Liver (tissue), 9 donors: ENCODE results near the gene RASA1. TPM values are rescaled to one million over a fixed set of nuclear protein-coding genes. Genes with fewer than 3 reads are reported as not detected.

Source experiments
- DNase-seq: peaks from one replicate; pipeline ENCODE4 v3.0.0-alpha.2; 2017; ENCODE audit warnings: low spot score
- H3K27ac ChIP-seq, 2 donors: one replicate each; pipeline ENCODE4 v1.7.0; 2013; ENCODE audit warnings: inconsistent platforms in 2 of 2, low read length in 2 of 2, control low read depth in 1 of 2, low read depth in 1 of 2, mild to moderate bottlenecking in 1 of 2
- H3K27me3 ChIP-seq, 4 donors: one replicate each; pipeline versions ENCODE4 v1.6.1 to v1.7.0; 2013; ENCODE audit warnings: low read length in 3 of 4, inconsistent platforms in 1 of 4, mild to moderate bottlenecking in 1 of 4, moderate library complexity in 1 of 4; ENCODE audit not compliant: control insufficient read depth in 4 of 4, insufficient read depth in 4 of 4
- H3K36me3 ChIP-seq, 4 donors: one replicate each; pipeline versions ENCODE4 v1.6.1 to v1.7.0; 2013; ENCODE audit warnings: low read length in 3 of 4, mild to moderate bottlenecking in 3 of 4, low read depth in 1 of 4, moderate library complexity in 1 of 4; ENCODE audit not compliant: control insufficient read depth in 4 of 4, insufficient read depth in 3 of 4
- H3K4me1 ChIP-seq, 4 donors: one replicate each; pipeline versions ENCODE4 v1.6.1 to v1.7.0; 2013; ENCODE audit warnings: low read length in 3 of 4, mild to moderate bottlenecking in 3 of 4, moderate library complexity in 1 of 4; ENCODE audit not compliant: control insufficient read depth in 4 of 4, insufficient read depth in 4 of 4
- H3K4me3 ChIP-seq, 3 donors: one replicate each; pipeline versions ENCODE4 v1.6.1 to v1.7.0; 2013; ENCODE audit warnings: low read length in 3 of 3, control low read depth in 1 of 3, low read depth in 1 of 3, mild to moderate bottlenecking in 1 of 3
- H3K9ac ChIP-seq, 2 donors: one replicate each; pipeline ENCODE4 v1.7.0; 2013; ENCODE audit warnings: low read length in 2 of 2, mild to moderate bottlenecking in 2 of 2, moderate library complexity in 2 of 2, control low read depth in 1 of 2, low read depth in 1 of 2
- H3K9me3 ChIP-seq, 4 donors: one replicate each; pipeline versions ENCODE4 v1.6.1 to v1.7.0; 2013; ENCODE audit warnings: low read length in 3 of 4; ENCODE audit not compliant: control insufficient read depth in 4 of 4
- ATF3 ChIP-seq: IDR thresholded peaks from 2 replicates; pipeline ENCODE4 v1.6.1; 2016; ENCODE audit warnings: antibody characterized with exemption
- CTCF ChIP-seq: fragments of 150-350 bp; IDR thresholded peaks from 2 replicates; pipeline ENCODE4 v1.5.1; 2017; ENCODE audit warnings: improper control_type of control experiment, low read depth, low read length; ENCODE audit not compliant: missing input control
- EGR1 ChIP-seq, 2 donors: IDR thresholded peaks; 2 replicates each; pipeline ENCODE4 v1.6.1; 2016 to 2018; ENCODE audit warnings: antibody characterized with exemption in 2 of 2, low read depth in 2 of 2
- FOXA1 ChIP-seq: IDR thresholded peaks from 2 replicates; pipeline ENCODE4 v1.6.1; 2016; ENCODE audit warnings: antibody characterized with exemption
- FOXA2 ChIP-seq: IDR thresholded peaks from 2 replicates; pipeline ENCODE4 v1.6.1; 2016; ENCODE audit warnings: antibody characterized with exemption
- GABPA ChIP-seq, 2 donors: IDR thresholded peaks in 1 of 2; conservative IDR thresholded peaks in 1 of 2; 2 replicates each; pipeline ENCODE4 v1.6.1; 2016; ENCODE audit warnings: antibody characterized with exemption in 2 of 2, mild to moderate bottlenecking in 1 of 2, moderate library complexity in 1 of 2
- HNF4A ChIP-seq, 2 donors: conservative IDR thresholded peaks; 2 replicates each; pipeline ENCODE4 v1.6.1; 2016; ENCODE audit warnings: antibody characterized with exemption in 2 of 2, mild to moderate bottlenecking in 2 of 2
- HNF4G ChIP-seq: IDR thresholded peaks from 2 replicates; pipeline ENCODE4 v1.6.1; 2016; ENCODE audit warnings: antibody characterized with exemption
- JUND ChIP-seq, 2 donors: IDR thresholded peaks; 2 replicates each; pipeline ENCODE4 v1.6.1; 2016; ENCODE audit warnings: antibody characterized with exemption in 2 of 2
- NR2F2 ChIP-seq: IDR thresholded peaks from 2 replicates; pipeline ENCODE4 v1.6.1; 2016; ENCODE audit warnings: antibody characterized with exemption
- RAD21 ChIP-seq, 2 donors: IDR thresholded peaks; 2 replicates each; pipeline ENCODE4 v1.6.1; 2016; ENCODE audit warnings: antibody characterized with exemption in 2 of 2, mild to moderate bottlenecking in 2 of 2
- RXRA ChIP-seq, 2 donors: IDR thresholded peaks; 2 replicates each; pipeline ENCODE4 v1.6.1; 2017 to 2018; ENCODE audit warnings: antibody characterized with exemption in 2 of 2, mild to moderate bottlenecking in 1 of 2
- SP1 ChIP-seq: IDR thresholded peaks from 2 replicates; pipeline ENCODE4 v1.6.1; 2018; ENCODE audit warnings: antibody characterized with exemption, mild to moderate bottlenecking
- YY1 ChIP-seq: IDR thresholded peaks from 2 replicates; pipeline ENCODE4 v1.6.1; 2016; ENCODE audit warnings: antibody characterized with exemption, mild to moderate bottlenecking
- WGBS: extraction: QIAGEN DNeasy Blood & Tissue Kit; methylation state at CpG from one replicate; pipeline ENCODE4 v1.1.7; 2013; 5-methylcytosine and 5-hydroxymethylcytosine counted together
- polyA plus RNA-seq, 2 donors: library from polyadenylated mRNA; stranded (reverse) in 1 of 2; unstranded in 1 of 2; fragments of 200-250 nt in 1 of 2; fragments of >200 nt in 1 of 2; fragmentation: Nextera tagmentation in 1 of 2; extraction: Ambion mirVana in 1 of 2; gene quantifications; one replicate each; pipeline versions ENCODE4 v1.2.1 to v1.2.3, GENCODE V29; 2013 to 2015
- total RNA-seq, 2 donors: library from RNA; depleted of rRNA; stranded (reverse); fragments of >200 nt; gene quantifications; one replicate each; pipeline ENCODE4 v1.2.3, GENCODE V29; 2014
- TF ChIP-seq, protein P1 (sequence below): IDR thresholded peaks from 2 replicates; pipeline ENCODE4 v1.6.1; 2016; ENCODE audit warnings: antibody characterized with exemption
- TF ChIP-seq, protein P2 (sequence below): IDR thresholded peaks from 2 replicates; pipeline ENCODE4 v1.6.1; 2016; ENCODE audit warnings: antibody characterized with exemption
- donor health status: healthy.
- donor health status: healthy.
- donor health status: healthy.
- donor health status: healthy.
- donor health status: healthy.

The RASA1 gene
- total and polyA plus RNA-seq, 4 donors: 3.7 to 18.1 (median 7.0) TPM

- TF ChIP-seq, protein P1, sequence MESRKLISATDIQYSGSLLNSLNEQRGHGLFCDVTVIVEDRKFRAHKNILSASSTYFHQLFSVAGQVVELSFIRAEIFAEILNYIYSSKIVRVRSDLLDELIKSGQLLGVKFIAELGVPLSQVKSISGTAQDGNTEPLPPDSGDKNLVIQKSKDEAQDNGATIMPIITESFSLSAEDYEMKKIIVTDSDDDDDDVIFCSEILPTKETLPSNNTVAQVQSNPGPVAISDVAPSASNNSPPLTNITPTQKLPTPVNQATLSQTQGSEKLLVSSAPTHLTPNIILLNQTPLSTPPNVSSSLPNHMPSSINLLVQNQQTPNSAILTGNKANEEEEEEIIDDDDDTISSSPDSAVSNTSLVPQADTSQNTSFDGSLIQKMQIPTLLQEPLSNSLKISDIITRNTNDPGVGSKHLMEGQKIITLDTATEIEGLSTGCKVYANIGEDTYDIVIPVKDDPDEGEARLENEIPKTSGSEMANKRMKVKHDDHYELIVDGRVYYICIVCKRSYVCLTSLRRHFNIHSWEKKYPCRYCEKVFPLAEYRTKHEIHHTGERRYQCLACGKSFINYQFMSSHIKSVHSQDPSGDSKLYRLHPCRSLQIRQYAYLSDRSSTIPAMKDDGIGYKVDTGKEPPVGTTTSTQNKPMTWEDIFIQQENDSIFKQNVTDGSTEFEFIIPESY: no peak
- no peak for TF ChIP-seq JUND (IDR thresholded peaks at IDR 0.05)
- no peak for TF ChIP-seq HNF4G
These were observed 36.5 kb upstream of the RASA1 start (continued) for GRCh38 chr5:87231037-87231808.

DNA sequence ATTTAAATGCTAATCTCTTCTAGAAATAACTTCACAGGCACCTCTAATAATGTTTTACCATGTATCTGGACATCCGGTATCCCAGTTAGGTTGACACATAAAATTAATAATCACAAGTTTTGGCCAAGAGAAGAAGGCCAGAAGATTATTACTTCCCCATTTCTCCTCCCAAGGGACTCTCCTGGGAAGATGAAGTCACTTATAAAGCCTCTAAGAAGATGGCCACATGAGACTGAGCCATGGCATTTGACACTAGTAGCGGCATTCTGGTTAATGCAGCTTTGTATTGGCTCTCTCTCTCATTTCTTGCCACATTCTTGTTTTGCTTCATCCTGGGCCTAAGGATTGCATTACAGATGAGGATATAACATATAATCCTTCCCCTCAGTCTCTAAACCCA is 34.5 kb upstream of the RASA1 start:
- DNase-seq: no peak
- H3K27me3 ChIP-seq: peaks cover 0 to 3% (median 0%) of the 10 kb centered on the region in 4 donors
- H3K4me3 ChIP-seq: no peak overlapping the region
- no peak overlapping the region for H3K9ac ChIP-seq
- no peak for TF ChIP-seq RAD21 (IDR thresholded peaks at IDR 0.05)
- no peak for TF ChIP-seq JUND (IDR thresholded peaks at IDR 0.05)
- no peak for TF ChIP-seq HNF4A (conservative IDR thresholded peaks at IDR 0.05)
- no peak for TF ChIP-seq GABPA (IDR thresholded peaks at IDR 0.05 in 1 of 2, conservative IDR thresholded peaks at IDR 0.05 in 1 of 2)
- TF ChIP-seq RXRA (IDR thresholded peaks at IDR 0.05): no peak
- TF ChIP-seq CTCF: no peak
- TF ChIP-seq HNF4G: no peak
- no peak for TF ChIP-seq FOXA2
- TF ChIP-seq NR2F2: no peak
- TF ChIP-seq, protein P1: no peak
- no peak for TF ChIP-seq ATF3
- TF ChIP-seq EGR1 (IDR thresholded peaks at IDR 0.05; ENCODE audit: low read depth in 2 of 2): no peak
- no peak for TF ChIP-seq FOXA1
- no peaks in the 10 kb centered on the region for H3K36me3 ChIP-seq
- WGBS: 93% methylated on average over 2 of the region's 2 CpGs
- no peaks in the 10 kb centered on the region for H3K9me3 ChIP-seq
- no peak overlapping the region for H3K27ac ChIP-seq
- H3K4me1 ChIP-seq: no peaks in the 10 kb centered on the region

- TF ChIP-seq HNF4G (no peak), NR2F2 (no peak), RAD21 (IDR thresholded peaks at IDR 0.05) (no peak), JUND (IDR thresholded peaks at IDR 0.05) (no peak), EGR1 (IDR thresholded peaks at IDR 0.05; ENCODE audit: low read depth in 2 of 2) (no peak), YY1 (no peak), SP1 (no peak), GABPA (IDR thresholded peaks at IDR 0.05 in 1 of 2, conservative IDR thresholded peaks at IDR 0.05 in 1 of 2) (no peak), HNF4A (conservative IDR thresholded peaks at IDR 0.05) (no peak), FOXA1 (no peak)
- TF ChIP-seq, protein P2, sequence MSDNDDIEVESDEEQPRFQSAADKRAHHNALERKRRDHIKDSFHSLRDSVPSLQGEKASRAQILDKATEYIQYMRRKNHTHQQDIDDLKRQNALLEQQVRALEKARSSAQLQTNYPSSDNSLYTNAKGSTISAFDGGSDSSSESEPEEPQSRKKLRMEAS: no peak
- TF ChIP-seq, protein P1: no peak
- WGBS: 78% methylated on average over 2 of the region's 2 CpGs
- Histone ChIP-seq H3K36me3 (no peaks in the 10 kb centered on the region), H3K4me3 (no peak overlapping the region), H3K9ac (no peak overlapping the region), H3K9me3 (no peaks in the 10 kb centered on the region), H3K4me1 (no peaks in the 10 kb centered on the region), H3K27me3 (no peaks in the 10 kb centered on the region), H3K27ac (no peak overlapping the region)
- no peak for DNase-seq
These were observed 26.1 kb upstream of the RASA1 start for GRCh38 chr5:87241555-87241954.
